ENCODE measurements around the gene BAMBI. TPM values are rescaled to one million over a fixed set of nuclear protein-coding genes. Genes with fewer than 3 reads are reported as not detected.

BAMBI gene
- total RNA-seq, 2 experiments from 2014 or later, result not detected

- no peak for DNase-seq
- Mint-ChIP-seq H3K27ac (no peak overlapping the region), H3K27me3 (peaks cover 26% of the 10 kb centered on the region), H3K4me1 (no peaks in the 10 kb centered on the region), H3K36me3 (ENCODE audit: low read depth) (no peaks in the 10 kb centered on the region), H3K9me3 (no peaks in the 10 kb centered on the region), H3K4me3 (no peak overlapping the region)
- ChIA-PET CTCF (interaction anchor here (1.2 kb wide), 1 partner anchor 20 kb away, joined by 4 read pairs; no protein-coding TSS in a partner anchor), POLR2A (no interaction called here)
Observed at GRCh38 chr10:28716748-28717147, 39.4 kb downstream of the BAMBI start.

GRCh38 chr10:28717656-28718201 lies 40.4 kb downstream of the BAMBI start:
- H3K4me3 Mint-ChIP-seq, result no peak overlapping the region
- no peak overlapping the region for H3K27ac Mint-ChIP-seq
- H3K36me3 Mint-ChIP-seq (ENCODE audit: low read depth), result no peaks in the 10 kb centered on the region
- CTCF ChIA-PET, result interaction anchor here (1.2 kb wide), 1 partner anchor 19 kb away, joined by 4 read pairs; no protein-coding TSS in a partner anchor
- POLR2A ChIA-PET, result no interaction called here
- H3K27me3 Mint-ChIP-seq, result peaks cover 35% of the 10 kb centered on the region
- no peak for DNase-seq
- no peaks in the 10 kb centered on the region for H3K4me1 Mint-ChIP-seq
- H3K9me3 Mint-ChIP-seq, result no peaks in the 10 kb centered on the region

- no peak overlapping the region for H3K27ac Mint-ChIP-seq
- no peaks in the 10 kb centered on the region for H3K36me3 Mint-ChIP-seq (ENCODE audit: low read depth)
- H3K27me3 Mint-ChIP-seq, result peaks cover 43% of the 10 kb centered on the region
- DNase-seq, result no peak
- no peak overlapping the region for H3K4me3 Mint-ChIP-seq
- H3K4me1 Mint-ChIP-seq, result no peaks in the 10 kb centered on the region
- ChIA-PET POLR2A (no interaction called here), CTCF (interaction anchor here (0.6 kb wide), 1 partner anchor 83 kb away, joined by 3 read pairs; no protein-coding TSS in a partner anchor)
- no peaks in the 10 kb centered on the region for H3K9me3 Mint-ChIP-seq
Observed at GRCh38 chr10:28719789-28720436, 42.6 kb downstream of the BAMBI start.

GRCh38 chr10:28721318-28721951 lies 44.1 kb downstream of the BAMBI start:
- POLR2A ChIA-PET, result no interaction called here
- H3K4me3 Mint-ChIP-seq, result no peak overlapping the region
- H3K27me3 Mint-ChIP-seq, result peaks cover 41% of the 10 kb centered on the region
- H3K4me1 Mint-ChIP-seq, result no peaks in the 10 kb centered on the region
- H3K36me3 Mint-ChIP-seq (ENCODE audit: low read depth), result no peaks in the 10 kb centered on the region
- no peaks in the 10 kb centered on the region for H3K9me3 Mint-ChIP-seq
- CTCF ChIA-PET, result no interaction called here
- DNase-seq, result no peak
- H3K27ac Mint-ChIP-seq, result no peak overlapping the region

GRCh38 chr10:28722065-28722803 lies 44.9 kb downstream of the BAMBI start:
- Mint-ChIP-seq H3K36me3 (ENCODE audit: low read depth) (no peaks in the 10 kb centered on the region), H3K9me3 (no peaks in the 10 kb centered on the region), H3K27ac (no peak overlapping the region), H3K4me3 (peak overlapping the region; percentile 7), H3K4me1 (no peaks in the 10 kb centered on the region), H3K27me3 (peaks cover 38% of the 10 kb centered on the region)
- ChIA-PET POLR2A (no interaction called here), CTCF (no interaction called here)
- DNase-seq, result no peak

- no peak overlapping the region for H3K4me3 Mint-ChIP-seq
- H3K27me3 Mint-ChIP-seq, result peaks cover 3% of the 10 kb centered on the region
- H3K4me1 Mint-ChIP-seq, result peaks cover 3% of the 10 kb centered on the region
- DNase-seq, result no peak
- no peaks in the 10 kb centered on the region for H3K9me3 Mint-ChIP-seq
- no peak overlapping the region for H3K27ac Mint-ChIP-seq
- H3K36me3 Mint-ChIP-seq (ENCODE audit: low read depth), result no peaks in the 10 kb centered on the region
- ChIA-PET POLR2A (no interaction called here), CTCF (no interaction called here)
Observed at GRCh38 chr10:28728366-28728765, 51.0 kb downstream of the BAMBI start.

- Mint-ChIP-seq H3K4me1 (peaks cover 3% of the 10 kb centered on the region), H3K4me3 (no peak overlapping the region), H3K27ac (no peak overlapping the region), H3K36me3 (ENCODE audit: low read depth) (no peaks in the 10 kb centered on the region), H3K9me3 (no peaks in the 10 kb centered on the region), H3K27me3 (no peaks in the 10 kb centered on the region)
- ChIA-PET CTCF (no interaction called here), POLR2A (no interaction called here)
- no peak for DNase-seq
Observed at GRCh38 chr10:28730031-28730778, 52.9 kb downstream of the BAMBI start.

- Mint-ChIP-seq H3K9me3 (no peaks in the 10 kb centered on the region), H3K4me3 (no peak overlapping the region), H3K27me3 (no peaks in the 10 kb centered on the region), H3K36me3 (ENCODE audit: low read depth) (no peaks in the 10 kb centered on the region), H3K4me1 (peaks cover 3% of the 10 kb centered on the region), H3K27ac (no peak overlapping the region)
- POLR2A ChIA-PET, result no interaction called here
- CTCF ChIA-PET, result interaction anchor here (2.2 kb wide), 1 partner anchor 8 kb away, joined by 4 read pairs; no protein-coding TSS in a partner anchor
- DNase-seq, result no peak
Observed at GRCh38 chr10:28732091-28732490, 54.8 kb downstream of the BAMBI start.

Other genes starting within 250 kb of the BAMBI start
- gene WAC, start 144.4 kb upstream of the BAMBI start, total RNA-seq, result 100 to 1,000 TPM; 126 to 145 TPM